Endometrial microvascular endothelial cells (primary cell): ENCODE results near the gene LIMCH1. TPM values are rescaled to one million over a fixed set of nuclear protein-coding genes. Genes with fewer than 3 reads are reported as not detected.

Experiments used
- in situ Hi-C: cut with HindIII; loops from 2 replicates; pipeline ENCODE4 v1.10.0; 2017; ENCODE audit warnings: low sequenced_read_pairs, low pct_unique_long_range_greater_than_20kb; ENCODE audit errors: inconsistent ontology term
- total RNA-seq: library from RNA; depleted of rRNA; stranded (reverse); fragments of >200 nt; gene quantifications from one replicate; pipeline ENCODE4 v1.2.3, GENCODE V29; 2015; ENCODE audit errors: inconsistent ontology term

The LIMCH1 gene
- total RNA-seq, 1 donor from 2014 or later: 5.8 TPM

DNA sequence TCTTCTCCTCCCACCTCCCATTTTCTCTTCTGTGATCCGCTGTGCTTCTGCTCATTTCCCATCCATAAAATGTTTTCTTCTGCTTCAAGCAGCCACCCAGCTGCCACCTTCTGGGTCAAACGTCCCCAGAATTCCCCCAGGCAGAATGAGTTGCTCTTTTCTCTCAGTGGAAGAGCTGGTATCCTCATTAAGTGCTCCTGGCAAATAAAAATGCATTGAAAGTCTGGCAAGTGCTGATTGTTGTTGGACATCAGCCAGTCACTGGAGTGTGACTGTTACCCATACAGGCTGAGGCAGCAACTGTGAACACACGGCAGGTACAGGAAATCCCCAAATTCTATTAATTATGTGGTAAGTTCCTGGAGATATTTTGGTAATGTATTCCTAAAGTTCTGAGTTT, 52.6 kb downstream of the LIMCH1 start:
- in situ Hi-C loops: no loop called here

DNA sequence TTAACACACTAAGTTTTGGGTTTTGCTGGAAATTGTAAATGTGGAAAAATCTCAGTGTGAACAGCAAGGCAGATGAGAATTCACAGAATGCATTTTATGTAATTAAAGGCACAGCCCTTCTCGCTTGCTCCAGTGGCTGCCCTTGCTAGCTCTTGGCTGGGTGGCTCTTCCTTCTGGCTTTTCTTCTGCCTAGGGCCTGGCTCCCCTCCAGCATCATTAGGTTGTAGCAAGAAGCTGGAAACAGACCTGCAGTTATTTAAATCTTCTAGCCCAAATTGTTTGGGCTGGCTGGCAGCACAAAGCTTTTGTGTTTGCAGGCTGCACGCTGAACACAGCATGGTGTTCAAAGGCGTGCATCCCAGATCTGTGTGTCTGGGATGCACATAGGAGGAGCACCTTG, 56.5 kb downstream of the LIMCH1 start:
- in situ Hi-C loops: no loop called here

DNA sequence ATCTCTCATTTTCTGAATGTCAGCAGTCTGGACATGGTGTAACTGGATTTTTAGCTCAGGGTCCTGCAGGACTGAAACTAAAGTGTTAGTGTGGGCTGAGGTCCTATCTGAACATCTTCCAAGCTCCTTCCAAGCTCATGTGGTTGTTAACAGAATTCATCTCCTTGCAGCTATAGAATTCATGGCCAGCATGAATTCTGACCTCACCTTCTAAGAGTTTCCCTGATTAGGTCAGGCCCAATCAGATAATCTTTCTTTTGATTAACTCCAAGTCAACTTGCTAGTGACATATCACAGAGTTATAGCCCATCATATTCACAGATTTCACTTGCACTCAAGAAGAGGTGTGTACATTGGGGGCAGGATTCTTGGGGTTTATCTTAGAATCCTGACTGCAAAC, 59.5 kb downstream of the LIMCH1 start:
- in situ Hi-C loops: no loop called here

DNA sequence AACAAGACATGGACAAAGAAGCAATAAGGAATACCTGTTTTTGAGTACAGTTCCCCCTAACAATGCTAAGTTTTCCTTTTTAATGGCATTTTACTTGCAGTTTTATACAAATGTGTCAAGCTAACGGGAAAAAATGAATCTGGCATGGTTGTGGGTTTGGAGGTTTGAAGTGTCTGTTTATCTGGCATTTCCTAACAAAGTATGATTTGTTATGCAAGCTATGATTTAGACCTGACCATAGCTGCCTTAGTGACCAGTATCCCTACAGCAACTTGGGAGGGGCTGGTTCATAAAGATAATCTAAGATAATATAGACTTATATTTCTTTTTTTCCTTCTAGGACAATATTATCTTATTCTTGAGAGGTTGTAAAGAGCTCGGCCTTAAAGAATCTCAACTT, 60.6 kb downstream of the LIMCH1 start:
- in situ Hi-C loops: no loop called here

DNA sequence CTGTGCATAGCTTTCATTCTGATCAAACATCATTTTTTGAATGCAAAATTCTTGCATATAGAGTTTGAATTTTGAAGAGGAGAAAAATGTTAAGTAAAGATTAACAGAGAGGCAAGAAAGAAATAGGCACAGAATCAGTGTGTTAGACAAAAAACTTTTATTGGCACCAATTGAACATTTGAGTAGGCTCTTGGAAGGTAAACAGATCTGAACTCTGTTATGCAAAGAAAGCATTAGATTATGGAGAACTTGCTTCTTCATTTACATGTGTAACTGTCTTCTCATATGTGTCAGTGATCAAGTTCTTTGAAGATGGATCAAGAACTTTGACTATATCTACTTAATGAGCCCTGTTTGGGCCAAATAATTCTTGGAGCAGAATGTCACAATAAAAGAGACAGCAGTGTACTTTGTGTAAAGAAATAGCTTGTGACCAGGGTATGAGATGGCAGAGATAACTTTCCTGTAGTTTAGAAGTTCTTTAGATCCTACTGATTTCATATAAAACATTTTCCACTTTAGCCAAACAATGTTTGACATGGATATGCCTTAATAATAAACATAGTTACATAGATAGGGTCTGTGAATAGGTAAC, 61.3 kb downstream of the LIMCH1 start:
- in situ Hi-C loops: no loop called here

DNA sequence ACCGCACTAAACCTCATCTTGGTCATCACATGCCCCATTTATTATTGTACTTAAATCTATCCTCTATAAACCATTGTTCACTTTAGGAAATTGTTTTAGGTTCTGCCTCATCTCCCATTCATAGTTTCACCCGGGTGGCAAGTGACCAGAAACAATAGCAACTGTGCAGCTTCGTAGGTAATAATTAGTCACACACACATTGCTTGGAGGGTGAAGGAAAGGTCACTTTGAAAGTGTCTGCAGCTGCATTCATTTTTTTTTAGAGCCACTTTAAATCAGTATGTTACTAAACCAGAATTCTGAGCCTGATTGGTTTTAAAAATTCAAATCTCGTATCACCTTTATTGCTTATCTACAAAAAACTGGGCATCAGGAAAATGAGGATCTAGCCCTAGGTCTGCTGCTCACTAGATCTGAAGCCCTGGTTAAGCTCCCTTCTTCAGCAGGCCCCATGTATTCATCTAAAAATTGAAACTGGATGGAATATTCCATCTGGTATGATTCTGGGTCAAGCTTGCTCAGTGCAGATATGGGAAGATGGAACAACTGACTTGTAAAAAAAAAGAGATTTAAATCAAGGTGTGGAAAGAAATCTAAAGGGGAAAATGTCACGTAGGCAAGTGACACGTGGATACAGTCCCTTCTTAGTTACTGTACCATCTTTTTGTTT, 62.4 kb downstream of the LIMCH1 start:
- in situ Hi-C loops: no loop called here

DNA sequence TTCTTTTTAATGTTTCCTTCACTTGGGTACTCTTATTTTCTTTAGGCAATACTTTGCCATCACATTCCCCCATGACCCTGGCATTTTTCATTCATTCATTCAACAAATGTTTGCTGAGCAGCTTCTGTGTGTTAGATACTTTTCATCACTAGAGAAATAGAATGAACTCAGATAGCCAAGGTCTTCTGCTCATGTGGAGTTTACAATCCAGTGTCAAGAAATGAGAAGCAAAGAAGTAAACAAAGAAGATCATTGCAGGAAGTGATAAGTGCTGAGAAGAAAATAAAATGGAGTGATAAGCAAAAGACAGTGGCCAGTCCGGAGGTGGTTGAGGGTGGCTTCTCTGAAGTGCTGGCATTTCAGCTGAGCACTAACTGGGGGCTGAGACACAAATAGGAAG, 63.1 kb downstream of the LIMCH1 start:
- in situ Hi-C loops: no loop called here

DNA sequence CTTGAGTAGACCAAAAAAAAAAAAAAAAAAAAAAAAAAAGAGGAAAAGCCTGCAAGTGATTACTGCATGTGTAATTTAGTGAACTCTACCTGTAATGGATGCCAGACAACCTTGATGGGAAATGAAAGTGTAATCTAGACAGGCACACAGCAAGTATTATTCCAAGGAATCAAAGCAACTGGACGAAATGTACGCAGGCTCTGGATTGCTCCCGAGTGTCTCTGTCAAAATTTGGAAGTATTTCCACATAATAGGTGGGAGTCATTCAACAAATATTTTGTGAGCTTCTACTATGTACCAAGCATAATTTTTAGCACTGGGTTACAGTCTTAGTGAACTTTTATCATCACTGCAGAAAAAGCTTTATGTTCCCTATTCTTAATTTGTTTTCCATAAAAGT, 64.2 kb downstream of the LIMCH1 start:
- in situ Hi-C loops: no loop called here

DNA sequence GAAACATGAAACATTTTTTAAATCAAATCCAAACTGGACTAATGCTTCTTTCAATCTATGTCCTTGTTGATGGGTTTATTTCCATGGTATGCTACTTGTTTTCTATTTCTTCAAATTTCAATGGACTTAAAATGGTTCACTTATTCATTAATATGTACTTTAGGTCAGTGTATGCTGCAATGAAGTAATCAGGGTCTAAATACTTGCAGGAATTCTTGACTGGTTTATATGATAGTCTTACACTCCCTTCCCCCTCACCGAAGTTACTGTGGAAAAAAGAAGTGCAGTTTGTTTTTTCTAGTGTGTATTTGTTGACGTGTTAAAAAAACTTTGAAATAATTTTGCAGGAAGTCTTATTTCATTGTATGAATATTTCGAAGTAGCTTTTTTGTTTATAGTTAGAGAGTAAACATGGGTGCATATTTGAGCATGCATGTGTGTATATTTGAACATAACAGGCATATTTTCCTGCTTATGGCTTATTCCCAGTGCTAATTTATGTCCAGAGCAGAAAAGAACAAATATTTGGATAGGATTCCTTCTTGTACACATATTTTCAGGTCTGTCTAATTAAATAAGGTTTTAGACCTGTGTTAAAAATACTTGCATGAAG, 65.0 kb downstream of the LIMCH1 start:
- in situ Hi-C loops: no loop called here

DNA sequence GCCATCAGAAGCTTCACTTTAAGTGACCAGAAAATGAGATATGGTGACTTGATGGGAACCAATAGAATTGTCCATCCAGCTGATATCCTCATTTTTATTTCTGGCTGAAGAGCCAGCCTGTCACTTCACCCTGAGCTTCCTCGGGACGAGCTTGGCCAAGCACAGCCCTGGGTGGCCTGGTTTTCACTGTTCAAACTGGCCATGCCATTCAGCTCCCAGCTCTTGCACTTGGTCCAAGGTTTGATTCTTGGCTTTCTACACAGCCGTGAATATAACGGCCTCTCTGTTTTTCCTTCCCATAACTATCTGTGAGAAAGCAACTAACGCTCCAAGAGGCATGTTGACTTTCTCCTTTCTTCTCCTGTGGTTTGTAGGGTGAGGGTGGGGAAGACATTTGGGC, 71.9 kb downstream of the LIMCH1 start:
- in situ Hi-C loops: no loop called here

DNA sequence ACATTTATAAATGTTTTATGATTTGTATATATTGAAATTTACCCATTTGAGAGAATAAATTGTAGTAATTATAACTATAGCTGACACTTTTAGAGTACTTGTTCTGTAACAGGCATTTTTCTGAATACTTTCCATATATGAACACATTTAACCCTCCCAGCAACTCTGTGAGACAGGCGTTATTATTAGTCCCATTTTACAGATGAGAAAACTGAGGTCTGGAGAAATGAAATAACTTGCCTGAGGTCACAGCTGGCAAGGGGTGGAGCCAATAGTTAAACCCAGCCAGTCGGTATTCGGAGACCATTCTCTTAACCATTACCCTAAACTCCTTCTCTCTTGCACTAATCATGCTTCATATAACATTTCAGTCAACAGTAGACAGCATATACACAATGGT, 72.5 kb downstream of the LIMCH1 start:
- in situ Hi-C loops: no loop called here

DNA sequence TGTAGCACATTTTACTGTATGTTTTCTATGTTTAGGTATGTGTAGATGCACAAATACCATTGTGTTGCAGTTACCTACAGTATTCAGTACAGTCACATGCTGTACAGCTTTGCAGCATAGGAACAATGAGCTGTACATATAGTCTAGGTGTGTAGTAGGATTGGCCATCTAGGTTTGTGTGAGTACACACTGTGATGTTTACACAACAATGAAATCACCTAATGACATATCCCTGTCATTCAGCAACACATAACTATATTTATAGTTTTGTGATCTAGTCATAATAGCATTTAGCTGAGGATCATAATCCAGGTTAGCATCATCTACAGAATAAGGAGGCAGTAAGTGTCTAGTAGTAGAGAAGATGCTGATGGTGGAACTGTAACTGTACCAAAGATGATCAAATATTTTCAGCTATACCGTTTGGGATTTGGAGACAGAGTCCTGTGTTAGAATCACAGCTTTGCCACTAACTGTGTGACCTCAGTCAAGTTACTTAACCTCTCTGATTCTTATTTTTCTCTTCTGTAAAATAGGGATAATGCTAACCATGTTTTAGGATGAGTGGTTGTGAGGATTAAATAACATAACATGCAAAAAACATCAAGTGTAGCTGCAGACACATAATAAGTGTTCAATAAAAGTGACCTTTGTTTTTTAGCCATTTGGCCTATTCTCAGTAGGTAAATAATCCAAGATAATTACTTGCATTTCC, 73.3 kb downstream of the LIMCH1 start:
- in situ Hi-C loops: no loop called here

DNA sequence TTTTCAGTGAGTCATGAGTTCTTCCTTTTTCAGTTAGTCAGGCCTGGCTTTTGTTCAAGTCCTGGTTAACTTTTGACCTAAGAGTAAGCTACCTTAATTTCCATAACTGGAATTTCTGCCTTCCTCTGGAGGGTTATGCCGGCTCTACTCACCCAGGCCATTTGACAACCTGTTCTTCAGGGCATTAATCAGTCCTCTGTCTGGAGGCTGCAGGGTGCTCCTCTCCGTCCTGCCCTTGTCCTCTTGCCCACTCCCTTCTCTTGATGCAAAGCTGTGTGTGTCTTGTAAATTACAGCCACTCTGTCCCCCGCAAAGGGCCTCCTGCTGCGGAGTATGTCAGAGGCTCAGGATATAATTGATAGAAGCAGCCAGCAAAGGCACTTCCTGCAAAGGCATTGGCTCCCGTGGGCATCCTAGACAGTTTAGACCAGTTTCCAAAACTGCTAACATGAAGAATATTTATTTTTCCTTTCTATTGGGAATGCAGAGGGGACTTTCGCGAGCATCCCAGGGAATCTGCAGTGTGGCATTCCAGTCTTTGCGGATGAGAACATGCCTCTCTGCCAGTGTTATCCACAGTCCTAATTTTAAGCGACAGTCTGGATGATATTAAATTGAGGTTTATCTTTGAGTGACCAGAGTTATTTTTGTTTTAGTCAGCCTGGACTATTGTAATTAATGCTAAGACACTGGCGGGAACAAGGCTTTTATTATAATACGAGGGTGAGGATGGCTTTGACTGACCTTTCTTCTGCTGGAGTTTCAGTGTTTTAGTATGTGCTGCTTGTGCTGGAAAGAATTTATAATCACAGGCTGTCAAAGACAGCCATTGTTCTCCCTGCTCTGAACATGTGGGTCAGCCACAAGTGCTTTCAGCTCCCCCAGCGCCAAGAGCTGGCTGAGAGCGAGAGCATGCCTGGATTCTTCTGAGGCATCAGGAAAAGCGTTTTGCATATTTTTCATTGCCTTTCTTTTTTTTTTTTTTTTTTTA, 74.2 kb downstream of the LIMCH1 start:
- in situ Hi-C loops: no loop called here

DNA sequence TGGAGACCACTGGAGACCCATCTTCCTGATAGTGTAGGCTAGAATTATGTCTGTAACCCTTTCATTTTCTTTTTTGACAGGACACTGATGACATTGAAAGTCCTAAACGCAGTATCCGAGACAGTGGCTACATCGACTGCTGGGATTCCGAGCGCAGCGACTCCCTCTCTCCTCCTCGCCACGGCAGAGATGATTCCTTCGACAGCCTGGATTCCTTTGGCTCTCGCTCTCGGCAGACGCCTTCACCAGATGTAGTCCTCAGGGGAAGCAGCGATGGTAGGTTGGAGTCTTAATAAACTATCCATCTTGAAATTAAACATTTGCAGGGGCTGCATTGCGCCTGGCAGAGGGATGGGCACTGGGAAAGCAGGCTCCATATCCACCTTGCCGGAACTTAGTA, 75.4 kb downstream of the LIMCH1 start:
- in situ Hi-C loops: no loop called here

DNA sequence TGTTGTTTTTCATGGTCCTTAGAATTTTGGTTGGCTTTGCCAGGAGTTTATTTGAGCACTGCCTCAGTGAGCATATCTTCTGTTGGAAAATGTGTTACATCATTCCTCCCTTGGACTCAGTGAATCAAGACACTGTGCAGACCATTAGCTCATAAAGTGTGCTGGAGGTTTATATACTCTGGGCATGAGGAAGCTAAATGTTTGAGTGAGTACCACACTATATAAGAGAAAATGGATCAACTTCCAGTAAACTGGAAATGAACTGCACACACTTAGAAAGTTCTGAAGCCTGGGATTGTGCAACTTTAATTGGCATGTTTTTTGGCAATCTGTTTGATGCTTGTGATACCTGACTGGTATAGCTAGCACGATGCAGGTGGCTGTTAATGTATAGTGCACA, 75.9 kb downstream of the LIMCH1 start:
- in situ Hi-C loops: no loop called here

DNA sequence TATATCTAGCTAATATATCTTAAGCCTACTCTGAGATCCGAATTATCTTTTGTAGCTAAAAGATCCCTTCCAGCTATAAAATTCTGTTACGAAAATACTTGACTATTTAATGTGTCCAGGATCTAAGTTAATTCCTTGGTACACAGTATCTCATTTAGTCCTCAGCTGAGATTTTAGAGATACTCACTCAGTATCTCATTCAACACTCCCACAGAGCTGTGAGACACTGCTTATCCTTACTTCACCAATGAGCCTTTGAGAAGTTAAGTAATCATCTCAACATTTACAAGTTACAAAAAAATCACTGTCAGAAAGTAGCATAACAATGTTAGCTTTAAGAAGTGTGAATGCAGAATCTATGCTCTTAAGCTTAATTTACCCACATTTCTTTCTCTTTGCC, 76.6 kb downstream of the LIMCH1 start:
- in situ Hi-C loops: no loop called here

DNA sequence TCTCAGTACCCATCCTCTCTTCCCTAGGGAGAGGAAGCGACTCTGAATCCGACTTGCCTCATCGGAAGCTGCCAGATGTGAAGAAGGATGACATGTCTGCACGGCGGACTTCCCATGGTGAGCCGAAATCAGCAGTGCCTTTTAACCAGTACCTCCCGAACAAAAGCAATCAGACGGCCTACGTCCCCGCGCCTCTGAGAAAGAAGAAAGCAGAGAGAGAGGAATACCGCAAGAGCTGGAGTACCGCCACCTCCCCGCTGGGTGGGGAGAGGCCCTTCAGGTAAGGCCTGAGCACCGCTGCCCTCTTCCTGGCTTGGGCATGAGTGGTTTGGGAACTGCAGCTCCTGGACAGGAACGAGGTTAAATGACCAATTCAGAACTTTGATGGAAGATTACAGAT, 81.2 kb downstream of the LIMCH1 start:
- in situ Hi-C loops: no loop called here

DNA sequence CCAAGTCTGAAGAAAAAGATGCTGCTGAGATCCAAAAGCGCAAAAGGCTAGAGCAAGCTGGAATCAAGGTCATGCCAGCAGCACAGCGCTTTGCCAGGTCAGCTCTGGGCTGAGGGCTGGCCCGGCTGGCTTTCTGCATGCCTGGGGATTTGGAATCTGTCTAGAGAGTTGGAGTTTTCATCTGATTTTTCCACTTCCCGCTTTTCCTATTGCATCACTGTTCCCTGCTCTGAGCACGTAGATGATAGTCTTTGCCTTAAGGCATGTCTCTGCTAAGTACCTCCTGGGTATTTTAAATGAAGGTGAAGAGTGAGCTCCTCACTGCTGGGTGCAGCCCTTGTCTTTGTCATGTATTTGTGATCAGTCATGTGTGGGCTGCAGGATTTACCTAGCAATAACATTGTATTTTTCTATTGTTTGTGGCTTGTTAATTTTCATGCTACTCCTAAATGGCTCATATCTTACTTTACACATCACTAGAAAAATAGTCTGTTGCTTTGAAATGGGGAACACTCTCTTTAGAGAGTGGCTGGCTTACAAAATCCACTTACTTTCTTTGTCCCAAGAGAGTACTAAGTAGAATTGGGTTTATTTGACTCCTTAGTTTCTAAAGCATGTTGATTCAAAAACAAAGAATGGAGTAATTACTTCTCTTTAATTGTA, 82.8 kb downstream of the LIMCH1 start:
- in situ Hi-C loops: no loop called here
